ENCODE results near the gene GPD2.
A peak's percentile ranks its signal among the peaks of the same experiment; 100 is the strongest.

The GPD2 gene

DNA sequence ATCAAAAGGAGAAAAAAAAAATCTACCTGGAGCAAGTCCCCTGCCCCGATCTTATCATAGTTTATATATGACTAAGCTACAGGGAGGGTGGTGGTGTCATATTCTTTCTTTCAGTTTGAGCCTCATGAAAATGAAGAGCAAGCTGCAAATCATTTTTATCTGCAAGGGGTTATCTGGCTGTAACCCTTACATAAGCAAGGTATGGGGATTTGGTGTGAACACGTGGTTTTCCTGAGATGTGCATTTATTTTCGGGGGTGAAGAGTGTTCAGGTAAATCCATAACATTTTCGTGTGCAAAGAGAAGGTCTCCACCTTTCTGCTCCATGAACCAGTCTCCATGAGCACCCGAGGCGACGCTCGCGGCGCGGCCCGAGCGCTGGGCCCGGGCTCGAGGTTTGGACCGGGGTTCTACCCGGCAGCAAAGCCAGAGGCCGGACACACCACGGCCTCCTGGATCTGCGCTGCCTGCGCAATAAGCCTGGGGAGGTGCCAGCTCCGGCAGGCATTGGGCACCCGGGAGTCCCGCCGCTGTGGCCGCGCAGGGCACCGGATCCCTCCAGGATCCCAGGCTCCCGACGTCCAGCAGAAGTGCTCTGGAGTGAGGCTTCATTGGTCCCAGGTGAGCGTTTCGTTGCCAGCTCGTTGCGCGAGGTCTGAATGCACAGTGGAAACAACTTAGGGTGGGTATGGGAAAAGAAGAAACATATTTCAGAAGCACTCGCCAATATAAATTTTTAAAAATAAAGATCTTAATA lies 36.1 kb upstream of the GPD2 start:
- H3K4me1 ChIP-seq (ENCODE audit: insufficient read depth, low read length, poor library complexity, severe bottlenecking) = peaks cover 24% of the 10 kb centered on the region
- peak overlapping the region; percentile 89 for H3K4me3 ChIP-seq (ENCODE audit: low read length, poor library complexity, severe bottlenecking)
- H3K9me3 ChIP-seq (ENCODE audit: insufficient read depth, low read depth, low read length) = no peaks in the 10 kb centered on the region
- H3K9ac ChIP-seq (ENCODE audit: low read depth, low read length, poor library complexity, severe bottlenecking) = peak overlapping the region; percentile 87
- H3K79me2 ChIP-seq (ENCODE audit: insufficient read depth, low read length) = no peaks in the 10 kb centered on the region
- H3F3A ChIP-seq (ENCODE audit: low read depth) = peaks cover 3% of the 10 kb centered on the region
- no peaks in the 10 kb centered on the region for H3K27me3 ChIP-seq (ENCODE audit: insufficient read depth, low read length, poor library complexity, severe bottlenecking)
- H3K9me2 ChIP-seq (replicated peaks; ENCODE audit: low read depth, low read length) = no peaks in the 10 kb centered on the region
- no peaks in the 10 kb centered on the region for H3K36me3 ChIP-seq (ENCODE audit: insufficient read depth, low read length)
- H4K20me1 ChIP-seq (ENCODE audit: insufficient read depth, low read length, poor library complexity, severe bottlenecking) = no peaks in the 10 kb centered on the region
- TF ChIP-seq, protein P1, sequence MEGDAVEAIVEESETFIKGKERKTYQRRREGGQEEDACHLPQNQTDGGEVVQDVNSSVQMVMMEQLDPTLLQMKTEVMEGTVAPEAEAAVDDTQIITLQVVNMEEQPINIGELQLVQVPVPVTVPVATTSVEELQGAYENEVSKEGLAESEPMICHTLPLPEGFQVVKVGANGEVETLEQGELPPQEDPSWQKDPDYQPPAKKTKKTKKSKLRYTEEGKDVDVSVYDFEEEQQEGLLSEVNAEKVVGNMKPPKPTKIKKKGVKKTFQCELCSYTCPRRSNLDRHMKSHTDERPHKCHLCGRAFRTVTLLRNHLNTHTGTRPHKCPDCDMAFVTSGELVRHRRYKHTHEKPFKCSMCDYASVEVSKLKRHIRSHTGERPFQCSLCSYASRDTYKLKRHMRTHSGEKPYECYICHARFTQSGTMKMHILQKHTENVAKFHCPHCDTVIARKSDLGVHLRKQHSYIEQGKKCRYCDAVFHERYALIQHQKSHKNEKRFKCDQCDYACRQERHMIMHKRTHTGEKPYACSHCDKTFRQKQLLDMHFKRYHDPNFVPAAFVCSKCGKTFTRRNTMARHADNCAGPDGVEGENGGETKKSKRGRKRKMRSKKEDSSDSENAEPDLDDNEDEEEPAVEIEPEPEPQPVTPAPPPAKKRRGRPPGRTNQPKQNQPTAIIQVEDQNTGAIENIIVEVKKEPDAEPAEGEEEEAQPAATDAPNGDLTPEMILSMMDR (conservative IDR thresholded peaks at IDR 0.05; ENCODE audit: low read length) = no peak
- no peak for TF ChIP-seq EZH2phosphoT487 (IDR thresholded peaks at IDR 0.05; ENCODE audit: borderline replicate concordance)
- peak overlapping the region; percentile 88 for H2AFZ ChIP-seq (ENCODE audit: low read length)
- H3K4me2 ChIP-seq (ENCODE audit: low read depth, low read length, poor library complexity, severe bottlenecking) = peak overlapping the region; percentile 73

DNA sequence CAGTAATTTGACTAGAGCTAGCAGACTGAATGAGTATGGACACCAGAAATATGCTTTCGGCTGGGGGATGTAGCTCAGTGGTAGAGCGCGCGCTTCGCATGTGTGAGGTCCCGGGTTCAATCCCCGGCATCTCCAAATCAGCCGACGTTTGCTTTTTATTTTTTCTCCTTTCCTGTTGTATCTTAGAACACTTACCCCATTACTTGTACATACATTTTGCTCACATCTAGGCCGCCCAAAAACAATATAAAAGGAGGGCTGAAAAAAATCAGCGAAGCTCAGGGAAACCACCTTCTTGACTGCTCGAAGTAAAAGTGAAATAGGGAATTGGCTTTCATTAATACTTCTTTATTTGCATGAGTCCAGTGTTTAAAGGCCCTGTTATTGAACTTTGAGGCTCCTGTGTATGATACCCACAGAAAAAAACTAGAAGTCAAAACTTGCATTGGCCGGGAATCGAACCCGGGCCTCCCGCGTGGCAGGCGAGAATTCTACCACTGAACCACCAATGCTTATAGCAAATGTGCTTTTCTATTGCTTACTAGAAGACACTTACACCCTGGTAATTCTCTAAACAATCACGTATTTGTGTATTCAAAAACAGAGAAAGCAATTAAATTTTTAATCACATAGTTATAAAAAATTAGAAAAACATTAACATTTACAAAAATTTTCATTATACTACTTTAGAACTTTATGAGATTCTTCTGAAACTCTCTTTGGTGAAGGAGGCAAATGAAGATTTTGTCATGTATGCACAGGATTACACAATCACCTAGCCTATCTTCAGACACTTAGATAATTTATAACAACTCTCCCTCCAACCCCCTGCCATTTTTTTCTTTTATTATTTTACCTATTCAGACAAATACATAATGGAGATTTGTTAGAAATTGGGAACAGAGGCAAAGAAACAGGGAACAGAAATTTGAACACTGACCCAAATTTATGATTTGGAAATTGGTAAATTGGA lies 35.2 kb upstream of the GPD2 start:
- Histone ChIP-seq H3K4me3 (ENCODE audit: low read length, poor library complexity, severe bottlenecking) (peak overlapping the region; percentile 89), H3K9me2 (replicated peaks; ENCODE audit: low read depth, low read length) (no peaks in the 10 kb centered on the region), H2AFZ (ENCODE audit: low read length) (peak overlapping the region; percentile 88), H3F3A (ENCODE audit: low read depth) (peaks cover 3% of the 10 kb centered on the region), H3K4me1 (ENCODE audit: insufficient read depth, low read length, poor library complexity, severe bottlenecking) (peaks cover 27% of the 10 kb centered on the region), H3K36me3 (ENCODE audit: insufficient read depth, low read length) (no peaks in the 10 kb centered on the region), H3K9ac (ENCODE audit: low read depth, low read length, poor library complexity, severe bottlenecking) (peak overlapping the region; percentile 87), H4K20me1 (ENCODE audit: insufficient read depth, low read length, poor library complexity, severe bottlenecking) (no peaks in the 10 kb centered on the region), H3K27me3 (ENCODE audit: insufficient read depth, low read length, poor library complexity, severe bottlenecking) (no peaks in the 10 kb centered on the region), H3K9me3 (ENCODE audit: insufficient read depth, low read depth, low read length) (no peaks in the 10 kb centered on the region), H3K79me2 (ENCODE audit: insufficient read depth, low read length) (no peaks in the 10 kb centered on the region), H3K4me2 (ENCODE audit: low read depth, low read length, poor library complexity, severe bottlenecking) (peak overlapping the region; percentile 73)
- TF ChIP-seq EZH2phosphoT487 (IDR thresholded peaks at IDR 0.05; ENCODE audit: borderline replicate concordance) = no peak
- TF ChIP-seq, protein P1 (conservative IDR thresholded peaks at IDR 0.05; ENCODE audit: low read length) = no peak

DNA sequence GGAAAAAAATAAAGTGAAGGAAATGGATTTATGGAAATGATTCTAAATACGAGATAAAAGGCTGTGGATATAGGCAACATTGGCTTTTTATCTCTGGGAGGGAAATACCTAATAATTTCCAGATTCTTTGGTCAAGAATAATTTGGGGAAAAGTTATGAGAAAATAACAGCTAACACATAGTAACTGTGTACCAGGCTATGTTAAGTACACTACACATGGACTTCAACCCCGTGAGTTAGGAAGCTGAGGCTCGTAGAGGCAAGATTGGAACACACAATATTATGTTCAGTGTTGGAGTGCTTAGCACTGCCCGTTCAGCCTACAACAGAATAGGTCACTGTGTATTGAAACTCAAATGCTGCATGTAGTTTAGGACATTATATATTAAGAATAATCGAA lies 34.3 kb upstream of the GPD2 start:
- TF ChIP-seq, protein P1 (conservative IDR thresholded peaks at IDR 0.05; ENCODE audit: low read length) = no peak
- TF ChIP-seq EZH2phosphoT487 (IDR thresholded peaks at IDR 0.05; ENCODE audit: borderline replicate concordance) = no peak
- Histone ChIP-seq H3K36me3 (ENCODE audit: insufficient read depth, low read length) (no peaks in the 10 kb centered on the region), H3K9me3 (ENCODE audit: insufficient read depth, low read depth, low read length) (no peaks in the 10 kb centered on the region), H3K27me3 (ENCODE audit: insufficient read depth, low read length, poor library complexity, severe bottlenecking) (no peaks in the 10 kb centered on the region), H3K4me1 (ENCODE audit: insufficient read depth, low read length, poor library complexity, severe bottlenecking) (peaks cover 33% of the 10 kb centered on the region), H3K4me2 (ENCODE audit: low read depth, low read length, poor library complexity, severe bottlenecking) (peak overlapping the region; percentile 73), H3K79me2 (ENCODE audit: insufficient read depth, low read length) (no peaks in the 10 kb centered on the region), H3F3A (ENCODE audit: low read depth) (peaks cover 3% of the 10 kb centered on the region), H3K9ac (ENCODE audit: low read depth, low read length, poor library complexity, severe bottlenecking) (no peak overlapping the region), H4K20me1 (ENCODE audit: insufficient read depth, low read length, poor library complexity, severe bottlenecking) (no peaks in the 10 kb centered on the region), H3K4me3 (ENCODE audit: low read length, poor library complexity, severe bottlenecking) (peak overlapping the region; percentile 89), H3K9me2 (replicated peaks; ENCODE audit: low read depth, low read length) (no peaks in the 10 kb centered on the region), H2AFZ (ENCODE audit: low read length) (0 out of 2 replicates have a peak overlapping the region, but pooled peaks have one; percentile 3)
